Astrocyte (in vitro differentiated cells and primary cell): ENCODE measurements around the gene DOCK2. TPM values are rescaled to one million over a fixed set of nuclear protein-coding genes. Genes with fewer than 3 reads are reported as not detected.

ENCODE experiments used
- DNase-seq: peaks from one replicate; pipeline ENCODE4 v3.0.0-alpha.2; 2010; ENCODE audit warnings: low read depth
- FAIRE-seq: peaks from 2 replicates; lab custom pipeline; 2011; peaks lifted over from hg19 to GRCh38; lab: Jason Lieb, UNC
- H2AFZ ChIP-seq: 2 replicates; pipeline ENCODE4 v1.6.0; 2012; ENCODE audit warnings: low read depth, low read length, inconsistent platforms
- H3K27ac ChIP-seq: 2 replicates; pipeline ENCODE4 v1.5.1; 2011; ENCODE audit warnings: low read depth, low read length, inconsistent platforms
- H3K27me3 ChIP-seq: 2 replicates; pipeline ENCODE4 v1.6.0; 2011; ENCODE audit warnings: low read length, inconsistent platforms; ENCODE audit not compliant: insufficient read depth
- H3K36me3 ChIP-seq: 2 replicates; pipeline ENCODE4 v1.5.1; 2011; ENCODE audit warnings: low read length, inconsistent platforms; ENCODE audit not compliant: insufficient read depth
- H3K4me1 ChIP-seq: 2 replicates; pipeline ENCODE4 v1.5.1; 2011; ENCODE audit warnings: low read length, inconsistent platforms; ENCODE audit not compliant: insufficient read depth
- H3K4me2 ChIP-seq: 2 replicates; pipeline ENCODE4 v1.6.0; 2012; ENCODE audit warnings: low read length, inconsistent platforms
- H3K4me3 ChIP-seq: 2 replicates; pipeline ENCODE4 v1.5.1; 2011; ENCODE audit warnings: low read depth, mild to moderate bottlenecking, low read length, inconsistent platforms; ENCODE audit not compliant: insufficient read depth
- H3K79me2 ChIP-seq: 2 replicates; pipeline ENCODE4 v1.6.0; 2012; ENCODE audit warnings: mild to moderate bottlenecking, low read length, inconsistent platforms; ENCODE audit not compliant: insufficient read depth
- H3K9ac ChIP-seq: 2 replicates; pipeline ENCODE4 v1.6.0; 2012; ENCODE audit warnings: mild to moderate bottlenecking, low read length, inconsistent platforms
- H3K9me3 ChIP-seq: 2 replicates; pipeline ENCODE4 v1.5.1; 2012; ENCODE audit warnings: low read depth, mild to moderate bottlenecking, low read length, inconsistent platforms; ENCODE audit not compliant: insufficient read depth
- H4K20me1 ChIP-seq: 2 replicates; pipeline ENCODE4 v1.6.0; 2012; ENCODE audit warnings: low read length, inconsistent platforms; ENCODE audit not compliant: insufficient read depth
- H3K27ac Mint-ChIP-seq: one replicate; pipeline ENCODE4 v1.8.0; 2021; ENCODE audit warnings: mild to moderate bottlenecking, mixed read lengths; ENCODE audit not compliant: unreplicated experiment
- H3K27me3 Mint-ChIP-seq: one replicate; pipeline ENCODE4 v1.8.0; 2021; ENCODE audit warnings: low read depth, mixed read lengths; ENCODE audit not compliant: unreplicated experiment
- H3K36me3 Mint-ChIP-seq: one replicate; pipeline ENCODE4 v1.8.0; 2021; ENCODE audit warnings: low read depth, mixed read lengths; ENCODE audit not compliant: unreplicated experiment
- H3K4me1 Mint-ChIP-seq: one replicate; pipeline ENCODE4 v1.8.0; 2021; ENCODE audit warnings: low read depth, mixed read lengths; ENCODE audit not compliant: unreplicated experiment
- H3K4me3 Mint-ChIP-seq: one replicate; pipeline ENCODE4 v1.8.0; 2021; ENCODE audit warnings: mild to moderate bottlenecking, moderate library complexity, mixed read lengths; ENCODE audit not compliant: unreplicated experiment
- H3K9me3 Mint-ChIP-seq: one replicate; pipeline ENCODE4 v1.8.0; 2021; ENCODE audit warnings: mild to moderate bottlenecking, mixed read lengths; ENCODE audit not compliant: unreplicated experiment
- CTCF ChIP-seq: IDR thresholded peaks from 2 replicates; pipeline ENCODE4 v1.5.1; 2011; ENCODE audit warnings: low read depth, mild to moderate bottlenecking, inconsistent platforms, low read length, moderate library complexity; ENCODE audit not compliant: insufficient read depth
- EZH2 ChIP-seq: IDR thresholded peaks from 2 replicates; pipeline ENCODE4 v1.6.1; 2012; ENCODE audit warnings: mild to moderate bottlenecking, low read length, inconsistent platforms; ENCODE audit not compliant: insufficient read depth
- total RNA-seq: library from RNA; stranded (reverse); gene quantifications from 2 replicates; pipeline ENCODE4 v1.2.1, GENCODE V29; 2021

DOCK2 gene
- total RNA-seq, 1 donor from 2014 or later = 0.66 TPM

GRCh38 chr5:169988206-169988605 is 351.1 kb downstream of the DOCK2 start:
- no peak overlapping the region for H3K4me3 ChIP-seq
- no peaks in the 10 kb centered on the region for H3K4me1 ChIP-seq
- Mint-ChIP-seq H3K9me3 (no peaks in the 10 kb centered on the region), H3K4me3 (no peak overlapping the region), H3K4me1 (no peaks in the 10 kb centered on the region), H3K27me3 (peaks cover 10% of the 10 kb centered on the region), H3K27ac (no peak overlapping the region), H3K36me3 (no peaks in the 10 kb centered on the region)
- DNase-seq = no peak
- H2AFZ ChIP-seq = no peak overlapping the region
- FAIRE-seq = no peak
- no peak for TF ChIP-seq CTCF
- H3K9me3 ChIP-seq = no peaks in the 10 kb centered on the region
- H3K27ac ChIP-seq = no peak overlapping the region
- no peaks in the 10 kb centered on the region for H3K36me3 ChIP-seq
- no peak overlapping the region for H3K9ac ChIP-seq
- H3K4me2 ChIP-seq = no peak overlapping the region
- no peaks in the 10 kb centered on the region for H3K79me2 ChIP-seq
- H4K20me1 ChIP-seq = no peaks in the 10 kb centered on the region
- no peaks in the 10 kb centered on the region for H3K27me3 ChIP-seq

GRCh38 chr5:169988947-169989346 is 351.9 kb downstream of the DOCK2 start:
- Histone ChIP-seq H3K9me3 (no peaks in the 10 kb centered on the region), H3K79me2 (no peaks in the 10 kb centered on the region)
- FAIRE-seq = no peak

GRCh38 chr5:169989365-169989764 is 352.3 kb downstream of the DOCK2 start:
- Histone ChIP-seq H3K36me3 (no peaks in the 10 kb centered on the region), H3K4me3 (no peak overlapping the region), H3K9me3 (no peaks in the 10 kb centered on the region), H4K20me1 (no peaks in the 10 kb centered on the region), H2AFZ (no peak overlapping the region), H3K9ac (no peak overlapping the region), H3K27me3 (no peaks in the 10 kb centered on the region), H3K27ac (no peak overlapping the region), H3K79me2 (no peaks in the 10 kb centered on the region), H3K4me1 (no peaks in the 10 kb centered on the region), H3K4me2 (no peak overlapping the region)
- FAIRE-seq (no peak), DNase-seq (no peak)
- Mint-ChIP-seq H3K27ac (no peak overlapping the region), H3K4me1 (no peaks in the 10 kb centered on the region), H3K27me3 (peaks cover 12% of the 10 kb centered on the region), H3K4me3 (no peak overlapping the region), H3K36me3 (no peaks in the 10 kb centered on the region), H3K9me3 (no peaks in the 10 kb centered on the region)
- TF ChIP-seq CTCF (no peak), EZH2 (no peak)

More at GRCh38 chr5:169988947-169989346, 351.9 kb downstream of the DOCK2 start:
- H3K36me3 Mint-ChIP-seq = no peaks in the 10 kb centered on the region
- Histone ChIP-seq H3K36me3 (no peaks in the 10 kb centered on the region), H3K4me1 (no peaks in the 10 kb centered on the region), H3K4me3 (no peak overlapping the region), H3K27me3 (no peaks in the 10 kb centered on the region), H3K9ac (no peak overlapping the region), H3K27ac (no peak overlapping the region), H4K20me1 (no peaks in the 10 kb centered on the region), H3K4me2 (no peak overlapping the region), H2AFZ (no peak overlapping the region)
- H3K4me1 Mint-ChIP-seq = no peaks in the 10 kb centered on the region
- no peak overlapping the region for H3K4me3 Mint-ChIP-seq
- H3K27me3 Mint-ChIP-seq = peaks cover 11% of the 10 kb centered on the region
- no peak overlapping the region for H3K27ac Mint-ChIP-seq
- no peak for TF ChIP-seq EZH2
- no peak for TF ChIP-seq CTCF
- no peak for DNase-seq
- no peaks in the 10 kb centered on the region for H3K9me3 Mint-ChIP-seq
